AG20443 (cell line): ENCODE measurements around the gene STK17B.

Experiments
- DNase-seq: peaks from one replicate; pipeline ENCODE4 v3.0.0; 2012; ENCODE audit warnings: low spot score, mixed read lengths

STK17B gene

GRCh38 chr2:196183528-196184231 lies 12.3 kb upstream of the STK17B start:
- no peak for DNase-seq

- no peak for DNase-seq
Observed at GRCh38 chr2:196183172-196183473, 11.7 kb upstream of the STK17B start.

GRCh38 chr2:196182439-196183171 lies 11.2 kb upstream of the STK17B start:
- no peak for DNase-seq

- no peak for DNase-seq
Observed at GRCh38 chr2:196181484-196181883, 10.1 kb upstream of the STK17B start.

- DNase-seq = no peak
Observed at GRCh38 chr2:196177124-196177523, 5.7 kb upstream of the STK17B start.

GRCh38 chr2:196176142-196176738 lies 4.9 kb upstream of the STK17B start:
- no peak for DNase-seq

GRCh38 chr2:196174404-196174803 lies 3.0 kb upstream of the STK17B start:
- no peak for DNase-seq

GRCh38 chr2:196173505-196173904 lies 2.1 kb upstream of the STK17B start:
- DNase-seq = no peak

GRCh38 chr2:196172951-196173350 lies 1.6 kb upstream of the STK17B start:
- no peak for DNase-seq

GRCh38 chr2:196171946-196172345 lies 568 bp upstream of the STK17B start:
- no peak for DNase-seq

- DNase-seq = peak; percentile 45
Observed at GRCh38 chr2:196170606-196171247, 651 bp downstream of the STK17B start.

GRCh38 chr2:196170213-196170605 lies 1.2 kb downstream of the STK17B start:
- DNase-seq = peak; percentile 19

- DNase-seq = no peak
Observed at GRCh38 chr2:196169516-196169915, 1.9 kb downstream of the STK17B start.

- no peak for DNase-seq
Observed at GRCh38 chr2:196168181-196168580, 3.2 kb downstream of the STK17B start.

GRCh38 chr2:196167666-196168065 lies 3.7 kb downstream of the STK17B start:
- DNase-seq = no peak

GRCh38 chr2:196166876-196167275 lies 4.5 kb downstream of the STK17B start:
- peak; percentile 26 for DNase-seq

GRCh38 chr2:196165016-196165415 lies 6.4 kb downstream of the STK17B start:
- DNase-seq = no peak

- DNase-seq = no peak
Observed at GRCh38 chr2:196163285-196163684, 8.1 kb downstream of the STK17B start.

GRCh38 chr2:196162586-196163175 lies 8.7 kb downstream of the STK17B start:
- no peak for DNase-seq

- no peak for DNase-seq
Observed at GRCh38 chr2:196160946-196161345, 10.4 kb downstream of the STK17B start.

GRCh38 chr2:196160101-196160500 lies 11.3 kb downstream of the STK17B start:
- DNase-seq = peak; percentile 78

- no peak for DNase-seq
Observed at GRCh38 chr2:196159221-196159892, 12.0 kb downstream of the STK17B start.
